Kasumi-1 (cell line): ENCODE data around the gene CALR.

ENCODE experiments used
- DNase-seq, 2 experiments: peaks; one replicate each; lab custom pipeline; 2025; lab: John Stamatoyannopoulos, UW

The CALR gene

DNA sequence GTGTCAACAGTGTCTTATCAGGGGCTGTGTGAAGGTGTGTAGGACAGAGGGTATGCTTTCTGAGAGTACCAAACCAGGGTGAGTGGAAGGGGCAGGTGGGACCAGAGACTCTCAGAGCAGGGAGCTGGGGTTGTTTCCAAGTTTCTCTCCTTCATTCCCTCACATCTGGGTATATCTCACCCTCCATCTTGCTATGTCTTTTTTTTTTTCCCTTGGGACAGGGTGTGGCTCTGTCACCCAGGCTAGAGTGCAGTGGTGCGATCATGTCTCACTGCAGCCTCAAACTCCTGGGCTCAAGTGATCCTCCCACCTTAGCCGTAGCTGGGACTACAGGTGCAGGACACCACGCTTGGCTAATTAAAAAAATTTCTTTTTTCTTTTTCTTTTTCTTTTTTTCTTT, 41.6 kb downstream of the CALR start:
- no peak for DNase-seq

DNA sequence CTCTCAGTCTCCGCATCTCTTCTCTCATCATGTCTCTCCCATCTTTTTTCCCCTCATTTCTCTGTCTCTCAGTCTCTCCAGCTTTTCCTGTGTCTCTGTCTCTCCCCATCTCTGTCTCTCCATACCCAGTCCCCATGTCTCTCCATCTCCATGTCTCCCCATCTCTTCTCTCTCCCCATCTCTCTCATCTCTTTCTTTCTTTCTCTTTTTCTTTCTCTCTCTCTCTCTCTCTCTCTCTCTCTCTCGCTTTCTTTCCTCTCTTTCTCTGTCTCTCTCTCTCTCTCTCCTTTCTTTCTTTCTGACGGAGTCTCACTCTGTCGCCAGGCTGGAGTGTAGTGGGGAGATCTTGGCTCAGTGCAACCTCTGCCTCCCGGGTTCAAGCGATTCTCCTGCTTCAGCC, 44.2 kb downstream of the CALR start:
- no peak for DNase-seq

- DNase-seq, result no peak
These were observed 44.7 kb downstream of the CALR start for GRCh38 chr19:12983091-12983490.

- peak; percentile 52 to 65 for DNase-seq
These were observed 45.2 kb downstream of the CALR start for GRCh38 chr19:12983542-12984142.

GRCh38 chr19:12984143-12984627, 45.8 kb downstream of the CALR start:
- DNase-seq, result no peak

DNA sequence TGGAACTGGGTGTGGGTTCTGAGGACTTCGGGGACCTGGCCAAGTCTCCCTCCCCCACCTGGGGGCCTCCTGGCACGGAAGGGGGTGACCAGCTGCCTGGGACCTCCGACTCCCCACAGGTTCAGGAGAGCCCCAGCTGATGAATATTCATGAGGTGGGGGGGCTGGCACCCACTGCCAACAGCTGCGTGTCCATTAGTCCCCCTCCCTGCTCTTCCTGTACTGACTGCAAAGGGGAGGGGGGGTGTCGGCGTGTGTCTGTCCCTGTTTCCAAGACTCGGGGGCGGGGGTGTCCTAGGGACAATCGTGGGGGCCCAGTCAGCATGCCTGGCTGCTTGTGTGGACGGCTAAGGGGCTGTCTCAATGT, 46.3 kb downstream of the CALR start:
- no peak for DNase-seq

- DNase-seq, result no peak
These were observed 46.8 kb downstream of the CALR start for GRCh38 chr19:12985049-12985776.

DNA sequence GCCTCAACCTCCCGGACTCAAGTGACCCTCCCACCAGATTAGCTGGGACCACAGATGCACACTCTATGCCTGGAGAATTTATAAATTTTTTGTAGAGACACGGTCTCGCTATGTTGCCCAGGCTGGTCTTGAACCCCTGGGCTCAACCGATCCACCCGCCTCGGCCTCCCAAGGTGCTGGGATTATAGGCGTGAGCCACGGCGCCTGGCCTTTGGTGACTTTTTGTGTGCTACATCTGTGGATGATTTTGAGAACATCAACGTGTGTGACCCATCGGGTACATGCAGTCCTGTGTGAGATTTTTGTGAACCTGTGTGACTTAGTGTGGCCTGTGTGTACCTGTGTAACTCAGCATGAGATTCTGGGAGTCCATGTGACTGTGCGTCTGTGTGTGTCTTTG, 48.3 kb downstream of the CALR start:
- no peak for DNase-seq

DNA sequence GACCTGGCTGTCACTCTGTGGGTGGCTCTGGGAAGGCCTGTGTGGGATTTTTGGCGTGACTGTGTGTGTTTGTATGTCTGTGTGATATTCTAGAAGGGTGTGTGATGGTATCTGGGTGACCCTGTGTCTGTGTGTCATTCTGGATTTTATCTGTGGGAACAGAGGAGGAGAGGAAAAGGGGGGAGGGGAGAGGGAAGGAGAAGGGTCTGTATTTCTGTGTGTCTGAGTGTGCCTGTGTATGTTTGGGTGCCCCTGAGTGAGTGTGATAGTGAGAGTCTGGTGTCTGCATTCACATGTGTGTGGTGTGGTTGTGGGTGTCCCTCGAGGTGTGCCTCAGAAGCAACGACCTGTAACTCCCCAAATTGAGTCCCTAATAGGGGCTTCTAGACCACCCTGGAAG, 48.8 kb downstream of the CALR start:
- no peak for DNase-seq

GRCh38 chr19:12987781-12988180, 49.4 kb downstream of the CALR start:
- no peak for DNase-seq

- no peak for DNase-seq
These were observed 52.0 kb downstream of the CALR start for GRCh38 chr19:12990431-12990830.

DNA sequence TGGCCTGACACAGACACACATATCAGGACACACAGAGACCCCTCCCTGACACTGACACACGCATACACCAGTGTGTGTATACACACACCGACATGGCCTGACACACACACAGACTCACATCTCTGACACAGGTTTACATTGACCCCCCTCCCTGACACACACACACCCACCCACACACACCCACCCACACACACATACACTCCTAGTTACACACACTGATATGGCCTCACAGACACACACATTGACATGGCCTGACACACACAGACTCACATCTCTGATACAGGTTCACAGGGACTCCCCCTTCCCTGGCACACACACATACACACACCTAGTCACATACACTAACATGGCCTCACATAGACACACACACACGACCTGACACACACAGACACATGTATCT, 52.4 kb downstream of the CALR start:
- no peak for DNase-seq

GRCh38 chr19:12991296-12991695, 52.9 kb downstream of the CALR start:
- DNase-seq, result no peak

DNA sequence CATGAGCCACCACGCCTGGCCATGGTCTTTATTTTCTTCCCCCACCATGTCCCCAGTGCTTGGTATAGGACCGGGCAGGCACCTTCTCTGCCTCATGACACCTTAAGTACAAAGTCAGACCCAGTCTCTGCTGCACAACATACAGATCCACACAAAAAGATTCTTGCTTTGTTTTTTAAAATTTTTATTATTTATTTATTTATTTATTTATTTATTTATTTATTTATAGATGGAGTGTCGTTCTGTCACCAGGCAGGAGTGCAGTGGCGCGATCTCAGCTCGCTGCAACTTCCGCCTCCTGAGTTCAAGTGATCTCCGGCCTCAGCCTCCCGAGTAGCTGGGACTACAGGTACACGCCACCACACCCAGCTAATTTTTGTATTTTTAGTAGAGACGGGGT, 54.3 kb downstream of the CALR start:
- no peak for DNase-seq

DNA sequence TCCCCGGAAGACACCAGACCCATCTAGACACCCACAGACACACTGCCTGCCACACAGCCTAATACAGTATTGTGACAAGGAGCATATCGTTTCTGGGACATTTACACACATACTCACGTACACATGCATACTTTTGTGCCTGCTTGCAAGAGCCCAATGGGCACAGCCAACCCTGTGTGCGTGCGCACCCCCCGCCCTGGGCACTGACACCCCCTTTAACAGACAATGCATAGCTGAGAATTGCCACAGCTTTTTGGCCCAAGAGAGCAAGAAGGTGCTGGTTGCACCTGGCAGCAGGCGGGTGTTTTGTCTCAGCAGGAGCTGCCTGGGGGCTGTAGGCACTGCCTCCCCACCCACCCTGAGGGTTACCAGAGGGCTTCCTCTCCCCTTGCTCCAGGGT, 55.2 kb downstream of the CALR start:
- no peak for DNase-seq
